Measurements from ENCODE around the gene DOCK10. TPM values are rescaled to one million over a fixed set of nuclear protein-coding genes. Genes with fewer than 3 reads are reported as not detected.

The DOCK10 gene
- total RNA-seq, 1 experiment from 2014 or later: 5.8 TPM

GRCh38 chr2:225022188-225022587 is 20.1 kb downstream of the DOCK10 start:
- no TSS peak for BruUV-seq (replicated peaks)
- DNase-seq (ENCODE audit: low read depth, low spot score): no peak
- no peak overlapping the region for H3K27ac ChIP-seq (ENCODE audit: low read length)
- H3K4me1 ChIP-seq (ENCODE audit: control insufficient read depth, insufficient read depth, low read length): no peaks in the 10 kb centered on the region
- no peak overlapping the region for H3K4me3 ChIP-seq (ENCODE audit: low read depth in 2 of 2, low read length in 2 of 2)
- in situ Hi-C loops (cut with HindIII; ENCODE audit: low pct_unique_long_range_greater_than_20kb, low sequenced_read_pairs): no loop called here
- ChIA-PET POLR2A (no interaction called here), CTCF (no interaction called here)
- no peaks in the 10 kb centered on the region for H3K9me3 ChIP-seq (ENCODE audit: control insufficient read depth, insufficient read depth, low read depth, low read length)
- no peaks in the 10 kb centered on the region for H3K27me3 ChIP-seq (ENCODE audit: control insufficient read depth, insufficient read depth, low read length)
- intact Hi-C loops (cut with micrococcal nuclease; ENCODE audit: unreplicated experiment): no loop called here
- no peak for ATAC-seq
- H3K36me3 ChIP-seq (ENCODE audit: control insufficient read depth, insufficient read depth, low read length): no peaks in the 10 kb centered on the region
- TF ChIP-seq REST (IDR thresholded peaks at IDR 0.05; ENCODE audit: insufficient read depth in 1 of 2, low read depth in 2 of 2, low read length in 1 of 2): no peak

GRCh38 chr2:225020168-225020849 is 22.0 kb downstream of the DOCK10 start:
- intact Hi-C loops (cut with micrococcal nuclease; ENCODE audit: unreplicated experiment) (no loop called here), in situ Hi-C loops (cut with HindIII; ENCODE audit: low pct_unique_long_range_greater_than_20kb, low sequenced_read_pairs) (no loop called here)
- TF ChIP-seq TCF7L2 (IDR thresholded peaks at IDR 0.05; ENCODE audit: low read depth, low read length): no peak
- TF ChIP-seq, protein P1, sequence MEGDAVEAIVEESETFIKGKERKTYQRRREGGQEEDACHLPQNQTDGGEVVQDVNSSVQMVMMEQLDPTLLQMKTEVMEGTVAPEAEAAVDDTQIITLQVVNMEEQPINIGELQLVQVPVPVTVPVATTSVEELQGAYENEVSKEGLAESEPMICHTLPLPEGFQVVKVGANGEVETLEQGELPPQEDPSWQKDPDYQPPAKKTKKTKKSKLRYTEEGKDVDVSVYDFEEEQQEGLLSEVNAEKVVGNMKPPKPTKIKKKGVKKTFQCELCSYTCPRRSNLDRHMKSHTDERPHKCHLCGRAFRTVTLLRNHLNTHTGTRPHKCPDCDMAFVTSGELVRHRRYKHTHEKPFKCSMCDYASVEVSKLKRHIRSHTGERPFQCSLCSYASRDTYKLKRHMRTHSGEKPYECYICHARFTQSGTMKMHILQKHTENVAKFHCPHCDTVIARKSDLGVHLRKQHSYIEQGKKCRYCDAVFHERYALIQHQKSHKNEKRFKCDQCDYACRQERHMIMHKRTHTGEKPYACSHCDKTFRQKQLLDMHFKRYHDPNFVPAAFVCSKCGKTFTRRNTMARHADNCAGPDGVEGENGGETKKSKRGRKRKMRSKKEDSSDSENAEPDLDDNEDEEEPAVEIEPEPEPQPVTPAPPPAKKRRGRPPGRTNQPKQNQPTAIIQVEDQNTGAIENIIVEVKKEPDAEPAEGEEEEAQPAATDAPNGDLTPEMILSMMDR (IDR thresholded peaks at IDR 0.05): no peak
- no peak for TF ChIP-seq POLR2AphosphoS5 (IDR thresholded peaks at IDR 0.05; ENCODE audit: low read depth, low read length)
- TF ChIP-seq SIN3A (IDR thresholded peaks at IDR 0.05; ENCODE audit: borderline replicate concordance, insufficient read depth, low read depth, low read length): no peak
- no peak for TF ChIP-seq REST (IDR thresholded peaks at IDR 0.05; ENCODE audit: insufficient read depth in 1 of 2, low read depth in 2 of 2, low read length in 1 of 2)
- ChIA-PET POLR2A (no interaction called here), CTCF (no interaction called here)
- H3K27ac ChIP-seq (ENCODE audit: low read length): no peak overlapping the region
- no peaks in the 10 kb centered on the region for H3K27me3 ChIP-seq (ENCODE audit: control insufficient read depth, insufficient read depth, low read length)
- ATAC-seq (no peak), DNase-seq (ENCODE audit: low read depth, low spot score) (no peak)
- H3K4me3 ChIP-seq (ENCODE audit: low read depth in 2 of 2, low read length in 2 of 2): no peak overlapping the region
- no peaks in the 10 kb centered on the region for H3K36me3 ChIP-seq (ENCODE audit: control insufficient read depth, insufficient read depth, low read length)
- BruUV-seq (replicated peaks): no TSS peak
- H3K9me3 ChIP-seq (ENCODE audit: control insufficient read depth, insufficient read depth, low read depth, low read length): no peaks in the 10 kb centered on the region
- no peaks in the 10 kb centered on the region for H3K4me1 ChIP-seq (ENCODE audit: control insufficient read depth, insufficient read depth, low read length)

Data from Panc1 (cell line).